HG02840 (cell line): ENCODE results near the gene PLEKHA7.
"Not testable (repeated sequence)": the region's sequence is repeated elsewhere in the genome, so short reads cannot be mapped to it uniquely, and the experiment has no call there.

Experiments
- ATAC-seq: cut with Tn5 transposase; IDR thresholded peaks from one replicate; pipeline ENCODE4 v1.9.1; 2021; ENCODE audit warnings: mild to moderate bottlenecking, moderate library complexity, moderate number of reproducible peaks; ENCODE audit not compliant: unreplicated experiment, low FRiP score

PLEKHA7 gene

DNA sequence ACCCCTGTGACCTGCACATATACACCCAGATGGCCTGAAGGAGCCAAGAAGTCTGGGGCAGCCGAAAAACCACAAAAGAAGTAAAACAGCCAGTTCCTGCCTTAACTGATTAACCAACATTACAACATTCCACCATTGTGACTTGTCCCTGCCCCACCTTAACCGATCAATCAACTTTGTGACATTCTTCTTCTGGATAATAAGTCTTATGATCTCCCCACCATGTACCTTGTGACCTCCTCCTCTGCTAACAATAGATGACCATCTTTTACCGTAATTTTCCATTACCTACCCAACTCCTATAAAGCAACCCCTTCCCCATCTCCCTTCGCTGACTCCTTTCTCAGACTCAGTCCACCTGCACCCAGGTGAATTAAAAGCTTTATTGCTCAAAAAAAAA lies 125.2 kb downstream of the PLEKHA7 start:
- ATAC-seq = not testable (repeated sequence)

DNA sequence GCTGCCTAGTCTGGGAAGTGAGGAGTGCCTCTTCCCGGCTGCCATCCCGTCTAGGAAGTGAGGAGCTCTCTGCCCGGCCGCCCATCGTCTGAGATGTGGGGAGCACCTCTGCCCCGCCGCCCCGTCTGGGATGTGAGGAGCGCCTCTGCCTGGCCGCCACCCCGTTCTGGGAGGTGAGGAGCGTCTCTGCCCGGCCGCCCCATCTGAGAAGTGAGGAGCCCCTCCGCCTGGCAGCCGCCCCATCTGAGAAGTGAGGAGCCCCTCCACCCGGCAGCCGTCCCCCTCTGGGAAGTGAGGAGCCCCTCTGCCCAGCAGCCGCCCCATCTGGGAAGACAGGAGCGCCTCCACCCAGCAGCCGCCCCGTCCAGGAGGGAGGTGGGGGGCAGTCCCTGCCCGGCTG lies 126.3 kb downstream of the PLEKHA7 start:
- not testable (repeated sequence) for ATAC-seq

DNA sequence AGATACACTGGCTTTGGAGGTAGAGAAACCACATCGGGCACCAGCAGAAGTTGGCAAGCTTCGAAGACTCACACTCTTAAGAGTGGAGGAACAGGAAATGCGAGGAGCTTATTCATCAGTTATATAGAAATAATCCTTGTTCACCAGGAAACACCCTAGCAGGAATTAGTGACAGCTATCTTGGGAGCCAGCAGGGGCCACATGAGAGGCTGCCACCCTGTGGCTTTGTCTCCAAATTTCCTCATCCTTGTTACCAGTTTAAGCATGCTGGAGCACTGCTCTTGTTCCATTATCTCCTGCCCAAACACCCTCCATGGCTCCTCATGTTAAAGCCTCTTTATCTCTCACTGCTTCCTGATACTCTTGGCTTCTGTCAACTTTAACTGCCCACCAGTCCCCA lies 131.0 kb downstream of the PLEKHA7 start:
- no peak for ATAC-seq

DNA sequence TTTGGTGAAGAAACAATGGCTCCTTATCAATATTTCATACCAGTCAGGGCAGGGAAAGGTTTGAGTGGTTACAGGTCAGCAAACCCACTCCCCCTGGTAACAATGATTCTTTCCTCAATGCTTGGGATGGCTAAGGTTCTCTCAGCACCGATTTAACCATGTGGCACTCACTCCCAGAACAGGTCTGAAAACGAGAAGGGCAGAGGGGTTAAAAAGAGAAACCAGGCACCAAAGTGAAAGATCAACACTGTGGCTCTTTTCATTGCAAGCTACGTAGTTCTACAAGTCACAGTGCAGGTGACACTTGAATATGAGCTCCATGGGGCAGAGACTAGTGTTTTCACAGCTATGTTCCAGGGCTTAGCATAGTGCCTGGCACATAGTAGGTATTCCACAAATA lies 132.4 kb downstream of the PLEKHA7 start:
- no peak for ATAC-seq

DNA sequence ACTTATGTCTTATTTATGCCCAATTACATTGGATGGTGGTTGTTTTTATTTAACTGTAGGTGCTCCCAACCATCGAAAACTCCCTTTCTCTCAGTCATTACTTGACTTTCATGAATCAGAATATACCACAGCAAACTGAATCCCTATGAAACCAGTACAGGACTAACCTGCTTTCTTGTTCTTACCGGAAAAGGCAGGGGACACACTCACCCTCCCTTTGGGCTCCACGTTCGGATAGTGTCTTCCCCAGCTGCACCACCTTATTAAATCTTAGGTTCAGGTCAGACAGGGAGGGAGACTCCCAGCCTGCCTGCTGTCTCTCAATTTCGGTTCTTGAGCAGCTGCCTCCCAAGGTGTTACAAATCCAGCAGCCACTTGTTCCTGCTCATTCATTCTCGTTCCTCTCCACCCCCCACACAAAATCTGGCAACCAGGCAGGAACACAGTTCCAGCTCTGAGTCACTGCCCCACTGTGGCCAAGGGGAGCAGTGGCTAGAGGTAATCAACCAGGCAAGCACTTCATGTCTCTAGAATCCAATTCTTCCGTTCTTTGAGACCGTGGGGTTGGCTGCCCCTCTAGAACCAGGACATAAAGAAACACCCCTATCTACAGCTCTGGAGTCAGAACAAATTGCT lies 133.0 kb downstream of the PLEKHA7 start:
- ATAC-seq = no peak

DNA sequence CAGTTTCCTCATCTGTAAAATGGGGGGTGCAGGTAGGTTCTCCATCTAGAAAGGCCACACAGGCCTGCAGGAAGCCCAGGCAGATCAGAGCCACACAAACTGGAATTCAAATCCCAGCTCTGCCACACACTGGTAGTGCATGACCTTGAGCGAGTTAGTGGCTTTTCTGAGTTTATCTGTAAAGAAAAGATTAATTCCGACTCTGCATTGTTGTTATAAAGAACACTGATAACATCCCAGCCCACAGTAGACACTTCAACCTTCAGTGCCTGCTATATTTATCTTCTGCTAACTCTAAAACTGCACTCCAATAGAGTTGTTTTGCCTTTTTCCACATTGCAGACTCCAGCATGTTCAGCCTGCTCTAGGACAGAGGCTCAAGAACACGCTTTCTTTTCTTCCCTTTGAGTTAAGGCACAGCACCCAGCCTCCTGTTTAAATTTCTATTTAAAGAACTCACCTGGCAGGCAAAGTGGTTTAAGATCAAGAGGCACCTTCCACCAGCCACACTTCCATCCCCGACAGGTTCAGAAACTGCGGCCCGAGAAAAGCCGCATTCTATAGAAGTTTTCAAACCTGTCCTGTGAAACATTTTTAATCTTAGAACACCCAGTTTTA lies 133.9 kb downstream of the PLEKHA7 start:
- no peak for ATAC-seq

DNA sequence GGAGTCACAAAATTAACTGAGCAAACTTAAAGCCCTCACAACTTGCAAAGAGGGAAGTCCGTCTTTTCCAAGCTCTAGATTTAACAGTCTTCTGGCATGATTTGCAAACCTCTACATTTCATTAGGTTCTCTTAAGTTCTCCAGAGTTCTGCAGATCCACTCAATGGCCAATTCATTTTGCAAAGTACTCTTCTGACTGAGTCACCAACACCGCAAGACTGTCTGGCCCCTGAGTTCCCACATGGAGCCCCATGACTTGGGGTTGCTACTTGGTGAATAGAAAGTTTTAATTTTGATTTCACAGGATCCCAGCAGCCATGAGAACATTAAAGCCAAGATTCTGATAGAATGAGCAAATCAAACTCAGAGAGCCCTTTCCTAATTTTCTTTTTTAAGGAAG lies 134.5 kb downstream of the PLEKHA7 start:
- ATAC-seq = no peak

DNA sequence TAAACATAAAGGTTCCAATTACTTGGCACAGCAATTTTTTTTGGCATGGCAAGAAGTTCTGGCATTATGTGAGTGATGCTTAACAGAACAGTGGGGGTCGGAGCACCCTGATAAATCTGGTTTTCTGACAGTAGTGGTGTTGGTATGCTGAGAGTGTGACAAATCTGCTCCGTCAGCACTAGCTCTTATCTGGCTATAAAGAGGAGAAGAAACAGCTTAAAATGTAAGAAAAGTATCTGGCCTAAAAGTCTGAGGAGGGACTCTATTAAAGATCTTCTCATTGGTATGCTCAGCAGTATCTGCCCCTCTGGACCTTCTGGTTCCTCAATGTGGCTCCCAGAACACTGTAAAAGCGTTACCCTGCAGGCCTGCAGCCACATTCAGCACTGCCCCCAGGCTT lies 137.4 kb downstream of the PLEKHA7 start:
- no peak for ATAC-seq

DNA sequence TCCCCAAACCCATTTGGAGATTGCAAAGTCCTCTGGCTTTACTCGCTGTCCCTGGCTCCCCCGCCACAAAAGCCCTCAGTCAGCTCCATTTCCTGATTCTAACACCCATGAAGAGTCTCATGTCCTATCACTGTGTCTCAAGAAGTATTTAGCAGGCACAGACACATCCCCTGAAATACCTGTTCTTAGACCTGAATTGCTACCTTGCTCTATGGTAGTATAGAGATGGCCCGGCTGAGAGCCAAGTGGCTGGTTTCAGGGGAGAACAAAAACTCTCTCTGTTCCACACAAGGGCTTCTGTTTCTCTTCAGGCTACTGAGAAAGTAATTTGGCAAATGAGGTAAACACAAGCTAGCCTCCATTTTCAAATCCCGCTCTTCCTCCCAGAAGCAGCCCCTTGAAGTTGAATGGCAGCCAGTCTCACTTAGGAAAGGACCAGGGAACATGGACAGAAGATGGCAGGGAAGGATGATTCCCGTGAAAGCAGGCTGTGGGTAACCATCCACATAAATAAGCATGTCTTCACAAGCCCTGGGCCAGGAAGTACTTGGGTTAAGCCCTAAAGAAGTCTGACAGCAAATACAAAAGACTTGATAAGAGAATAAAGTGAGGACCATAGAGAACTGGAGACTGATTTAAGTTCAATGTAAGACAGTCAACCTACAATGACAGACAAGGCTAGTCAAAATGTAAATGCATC lies 138.0 kb downstream of the PLEKHA7 start:
- no peak for ATAC-seq

DNA sequence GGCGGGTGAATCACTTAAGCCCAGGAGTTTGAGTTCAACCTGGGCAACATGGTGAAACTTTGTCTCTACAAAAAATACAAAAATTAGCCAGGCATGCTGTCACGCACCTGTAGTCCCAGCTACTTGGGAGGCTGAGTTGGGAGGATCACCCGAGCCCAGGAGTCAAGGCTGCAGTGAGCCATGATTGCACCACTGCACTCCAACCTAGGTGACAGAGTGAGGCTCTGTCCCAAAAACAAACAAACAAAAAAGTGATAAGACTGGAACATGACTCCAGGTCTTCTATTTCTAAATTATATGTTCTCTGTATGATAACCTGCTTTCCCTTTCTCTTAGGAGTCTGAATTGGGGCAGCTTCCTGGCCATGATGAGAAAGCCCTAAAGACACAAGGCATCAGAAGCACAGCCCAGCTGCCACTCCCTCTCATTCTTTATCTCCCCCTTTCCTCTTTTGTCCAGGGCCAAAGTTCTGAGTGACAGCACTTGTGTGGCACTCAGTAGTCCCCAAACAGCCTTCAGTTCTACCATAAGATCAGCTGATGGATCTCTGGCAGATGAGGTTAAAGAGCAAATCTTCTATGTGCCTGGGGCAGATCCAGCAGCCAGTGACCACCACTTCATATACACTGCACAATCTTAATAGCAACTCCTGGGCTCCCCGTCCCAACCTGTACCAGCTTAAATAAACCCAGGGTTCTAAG lies 139.8 kb downstream of the PLEKHA7 start:
- no peak for ATAC-seq

DNA sequence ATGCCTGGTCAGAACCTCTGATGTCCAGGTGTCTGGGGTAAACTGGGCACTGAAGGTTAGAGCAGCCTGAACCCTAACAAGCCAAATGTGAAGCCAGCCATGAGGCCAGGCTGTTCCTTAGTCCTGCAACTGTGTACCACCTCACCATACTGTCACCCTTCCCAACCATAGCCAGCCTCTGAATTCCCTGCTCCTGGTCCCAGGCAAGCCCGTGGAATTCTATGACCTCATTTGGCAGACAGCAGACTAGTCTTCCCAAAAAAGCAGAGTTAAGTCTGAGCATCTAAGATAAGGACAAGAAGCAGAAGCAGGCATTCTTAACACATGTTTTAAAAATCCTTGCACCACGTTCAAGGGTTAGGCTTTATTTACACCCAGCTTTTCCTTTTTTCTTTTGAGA lies 140.9 kb downstream of the PLEKHA7 start:
- no peak for ATAC-seq

DNA sequence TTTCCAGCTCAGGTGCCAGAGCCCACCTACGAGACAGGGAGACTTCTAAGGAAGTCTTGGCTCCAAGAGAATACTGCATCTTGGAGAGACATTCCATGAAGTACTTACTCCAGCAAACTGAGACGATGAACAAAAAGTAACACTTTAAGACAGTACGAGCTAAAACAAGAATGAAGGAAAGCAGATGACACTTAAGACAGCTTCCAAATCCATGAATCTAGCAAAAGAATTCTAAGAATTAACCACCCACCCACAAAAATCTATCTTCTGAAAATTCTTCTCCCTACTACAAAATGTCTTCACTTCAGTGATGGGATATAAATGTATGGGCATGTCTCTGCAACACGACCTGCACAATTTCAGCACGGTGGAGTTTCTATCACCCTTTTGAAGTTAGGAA lies 142.8 kb downstream of the PLEKHA7 start:
- ATAC-seq = no peak

DNA sequence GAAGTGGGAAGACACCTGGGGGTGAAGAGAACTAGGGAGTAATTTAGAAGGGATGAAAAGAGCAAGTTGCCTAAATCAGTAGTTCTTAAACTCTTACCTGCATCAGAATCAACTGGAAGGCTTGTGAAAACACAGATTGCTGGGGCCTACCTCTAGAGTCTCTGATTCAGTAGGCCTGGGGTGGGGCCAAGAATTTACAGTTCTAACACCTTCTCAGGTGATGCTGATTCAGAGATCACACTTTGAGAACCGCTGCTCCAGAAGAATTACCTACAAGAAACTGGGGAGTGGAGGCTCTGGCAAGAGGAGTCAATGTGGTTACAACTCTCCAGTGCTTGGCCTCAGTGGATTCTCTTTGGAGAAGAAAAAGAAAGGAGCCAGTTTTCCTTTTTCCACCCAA lies 147.1 kb downstream of the PLEKHA7 start:
- ATAC-seq = no peak

DNA sequence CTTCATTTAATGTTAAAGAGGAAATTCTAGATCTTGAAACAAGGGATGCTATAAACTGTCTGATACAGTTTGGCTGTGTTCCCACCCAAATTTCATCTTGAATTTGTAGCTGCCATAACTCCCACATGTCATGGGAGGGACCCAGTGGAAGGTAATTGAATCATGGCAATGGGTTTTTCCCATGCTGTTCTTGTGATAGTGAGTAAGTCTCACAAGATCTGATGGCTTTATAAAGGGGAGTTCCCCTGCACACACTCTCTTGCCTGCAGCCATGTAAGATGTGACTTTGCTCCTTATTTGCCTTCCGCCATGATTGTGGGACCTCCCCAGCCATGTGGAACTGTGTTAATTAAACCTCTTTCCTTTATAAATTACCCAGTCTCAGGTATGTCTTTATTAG lies 149.8 kb downstream of the PLEKHA7 start:
- not testable (repeated sequence) for ATAC-seq

DNA sequence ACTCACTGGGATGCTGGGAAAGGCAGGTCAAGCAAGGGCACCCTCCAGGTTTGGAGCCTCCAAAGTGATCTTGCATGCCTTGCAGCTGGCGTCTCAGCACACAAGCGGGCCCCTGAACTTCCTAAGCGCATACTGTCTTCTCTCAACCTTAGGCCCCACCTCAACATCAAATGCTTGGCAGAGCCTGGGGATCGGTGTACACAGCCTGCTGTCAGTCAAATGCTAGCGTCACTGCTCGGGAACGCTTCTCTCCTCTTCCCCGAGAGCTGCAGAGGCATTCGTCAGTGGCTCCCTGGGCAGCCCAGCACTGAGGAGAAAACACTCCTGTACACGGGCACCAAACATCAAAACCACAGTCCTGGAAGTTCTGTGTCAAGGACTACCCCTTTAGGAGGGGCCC lies 150.8 kb downstream of the PLEKHA7 start:
- ATAC-seq = no peak

DNA sequence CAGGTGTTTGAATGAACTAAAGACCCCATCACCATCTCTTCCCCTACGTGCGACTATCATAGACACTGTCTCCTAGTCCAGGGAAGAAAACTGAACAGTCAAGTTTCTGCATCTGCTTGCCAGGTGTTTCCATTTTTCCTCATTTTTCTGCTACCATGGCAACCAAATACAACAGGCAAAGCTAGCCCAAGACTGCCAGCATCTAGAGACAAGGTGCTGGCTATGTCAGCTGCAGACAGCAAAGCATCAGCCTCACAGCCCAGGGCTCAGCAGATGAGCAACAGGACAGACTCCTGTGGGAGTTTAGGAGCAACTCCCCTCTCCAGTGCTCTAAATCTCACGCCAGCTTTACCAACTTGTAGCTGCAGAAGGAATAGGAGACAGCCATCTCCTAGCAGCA lies 151.5 kb downstream of the PLEKHA7 start:
- no peak for ATAC-seq

DNA sequence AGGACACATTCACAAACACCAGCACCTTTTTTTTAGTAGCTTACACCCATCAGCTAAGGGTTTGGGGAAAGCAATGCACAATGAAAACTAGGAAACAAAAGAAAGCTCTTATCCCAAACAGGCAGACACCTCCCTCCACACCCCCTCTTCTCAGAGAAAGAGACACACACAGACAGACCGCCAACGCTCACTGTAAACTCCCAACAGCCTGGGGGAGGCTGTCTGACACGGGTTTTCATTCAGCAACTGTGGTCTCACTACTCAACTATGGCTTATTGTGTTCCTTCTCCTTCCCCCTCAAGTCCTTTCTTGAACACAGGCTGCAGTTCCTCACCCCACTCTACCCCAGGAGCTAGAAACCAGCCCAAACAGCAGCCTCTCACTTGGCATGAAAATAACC lies 152.4 kb downstream of the PLEKHA7 start:
- no peak for ATAC-seq

DNA sequence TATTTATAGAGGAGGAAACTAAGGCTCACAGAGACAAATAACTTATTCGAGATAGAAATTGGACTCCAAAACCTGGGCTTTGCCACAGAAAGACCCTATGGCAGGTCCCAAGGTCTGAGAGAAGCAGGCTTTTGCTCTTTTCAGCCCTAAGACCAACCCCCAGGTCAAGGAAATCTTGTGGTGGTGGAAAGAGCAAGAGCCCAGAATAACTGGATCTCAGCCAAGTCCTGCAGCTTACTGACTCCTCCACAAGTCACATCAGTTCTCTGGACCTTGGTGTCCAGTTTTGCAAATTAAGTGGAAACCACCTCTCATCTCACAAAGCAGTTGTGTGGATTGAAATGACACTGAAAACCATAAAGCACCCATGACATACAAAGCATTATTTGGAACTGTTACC lies 153.6 kb downstream of the PLEKHA7 start:
- no peak for ATAC-seq

DNA sequence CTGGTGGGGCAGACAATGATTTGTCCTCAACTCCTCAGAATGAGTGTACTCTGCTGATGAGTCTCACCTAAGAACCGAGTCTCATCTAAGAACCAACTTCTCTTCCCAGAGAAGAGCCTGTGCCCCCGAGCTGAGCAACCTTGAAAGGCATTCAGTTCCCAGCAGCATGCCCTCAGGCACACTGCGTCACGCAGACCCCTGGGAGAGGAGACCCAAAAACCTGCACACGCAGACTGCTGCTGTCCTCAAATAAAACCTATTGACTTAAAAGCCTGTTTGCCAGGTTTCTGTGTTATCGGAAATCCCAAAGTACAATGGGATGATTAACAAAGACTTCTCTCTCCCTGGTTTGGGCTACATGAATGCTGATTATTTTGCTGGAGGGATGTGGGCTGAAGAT lies 154.6 kb downstream of the PLEKHA7 start:
- no peak for ATAC-seq

DNA sequence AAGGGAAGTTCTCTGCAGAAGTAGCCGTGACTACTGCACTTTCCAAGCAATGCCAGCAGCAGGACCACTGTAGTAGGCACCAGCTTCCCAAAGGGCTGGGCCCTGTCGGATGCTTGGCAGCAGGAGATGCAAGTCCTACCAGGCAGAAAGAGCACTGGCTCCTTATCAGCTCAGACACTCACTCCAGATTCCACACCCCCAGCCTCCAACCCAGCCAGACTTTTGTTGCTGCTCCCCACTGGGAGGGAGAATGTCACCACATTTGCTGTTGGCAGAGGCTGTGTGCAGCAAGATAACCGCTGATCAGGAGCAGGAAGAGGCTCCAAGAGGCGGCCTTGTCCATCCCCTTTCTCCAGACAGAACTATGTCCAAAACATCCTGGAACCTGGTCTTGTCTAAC lies 157.0 kb downstream of the PLEKHA7 start:
- no peak for ATAC-seq

DNA sequence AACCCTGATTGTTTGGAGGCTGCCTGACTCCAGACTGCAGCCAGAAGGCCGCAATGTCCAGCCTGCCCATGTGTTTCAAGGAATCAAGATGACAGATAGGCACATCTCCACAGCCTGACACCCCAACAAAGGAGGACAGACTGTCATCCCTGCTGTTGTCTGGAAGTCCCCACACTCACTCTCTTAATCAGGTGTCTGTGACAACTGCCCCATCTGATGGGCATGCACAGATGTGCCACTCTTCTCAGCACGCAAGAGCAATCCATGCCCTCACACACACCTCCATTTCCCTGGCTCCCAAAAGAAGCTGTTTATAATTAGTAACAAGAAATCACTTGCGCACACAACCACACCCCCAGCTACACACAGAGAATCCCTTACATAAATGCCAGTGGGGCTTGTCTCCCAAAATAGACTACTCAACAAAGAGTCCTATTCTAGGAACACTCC lies 158.2 kb downstream of the PLEKHA7 start:
- ATAC-seq = no peak
